T-helper 2 cell treated with Interferon-gamma antibody and Interleukin-4, amounts not matched to agents 100 ng/mL and 5 ng/mL, for 36 hours (primary cell): Measurements from ENCODE around the gene NCOA1. TPM values are rescaled to one million over a fixed set of nuclear protein-coding genes. Genes with fewer than 3 reads are reported as not detected.

ENCODE experiments used
- intact Hi-C: fragments of 100-400 bp; cut with micrococcal nuclease; formaldehyde crosslinking; loops from one replicate; pipeline ENCODE4 v1.15.1; 2023
- total RNA-seq: library from RNA; stranded (reverse); gene quantifications from 2 replicates; pipeline ENCODE4 v1.2.3, GENCODE V29; 2022

Gene NCOA1
- total RNA-seq, 1 donor from 2014 or later: 21.4 TPM

- intact Hi-C loops: no loop called here
These were observed 130.9 kb downstream of the NCOA1 start for GRCh38 chr2:24621779-24622538.

- intact Hi-C loops: no loop called here
These were observed 132.5 kb downstream of the NCOA1 start for GRCh38 chr2:24623535-24623934.

DNA sequence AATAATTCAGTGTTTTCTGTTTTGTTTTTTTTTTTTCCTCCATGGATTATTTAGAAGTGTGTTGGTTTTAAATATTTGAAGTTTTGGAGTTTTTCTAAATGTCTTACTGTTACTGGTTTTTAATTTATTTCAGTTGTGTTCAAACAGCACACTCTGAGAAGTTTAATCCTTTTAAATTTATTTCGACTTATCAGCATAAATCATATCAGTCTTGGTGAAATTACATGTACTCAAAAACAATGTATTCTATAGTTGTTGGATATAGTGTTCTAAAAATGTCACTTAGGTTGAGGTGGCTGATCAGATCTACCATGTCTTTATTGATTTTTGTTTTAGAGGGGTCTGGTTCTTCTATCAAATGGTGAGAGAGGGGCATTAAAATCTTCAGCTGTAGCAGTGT is 134.7 kb downstream of the NCOA1 start:
- intact Hi-C loops: no loop called here

DNA sequence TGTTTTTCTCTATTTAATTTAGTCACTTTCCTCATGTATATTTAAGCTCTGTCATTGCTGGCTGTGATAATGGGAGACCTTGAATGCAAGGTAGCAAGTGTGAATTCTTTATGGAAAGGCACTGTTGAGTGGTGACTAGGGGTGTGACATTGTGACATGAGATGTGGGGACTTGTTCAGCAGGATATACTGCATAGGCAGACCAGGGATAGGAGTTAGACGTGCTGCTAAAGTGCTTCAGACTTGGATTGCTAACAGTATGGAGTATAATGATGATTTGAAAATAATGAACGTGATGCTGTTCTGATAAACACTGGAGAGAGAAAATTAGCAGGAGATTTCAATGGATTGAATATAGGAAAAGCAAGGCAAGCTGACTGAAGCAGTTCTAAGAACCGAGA is 135.1 kb downstream of the NCOA1 start:
- intact Hi-C loops: no loop called here

DNA sequence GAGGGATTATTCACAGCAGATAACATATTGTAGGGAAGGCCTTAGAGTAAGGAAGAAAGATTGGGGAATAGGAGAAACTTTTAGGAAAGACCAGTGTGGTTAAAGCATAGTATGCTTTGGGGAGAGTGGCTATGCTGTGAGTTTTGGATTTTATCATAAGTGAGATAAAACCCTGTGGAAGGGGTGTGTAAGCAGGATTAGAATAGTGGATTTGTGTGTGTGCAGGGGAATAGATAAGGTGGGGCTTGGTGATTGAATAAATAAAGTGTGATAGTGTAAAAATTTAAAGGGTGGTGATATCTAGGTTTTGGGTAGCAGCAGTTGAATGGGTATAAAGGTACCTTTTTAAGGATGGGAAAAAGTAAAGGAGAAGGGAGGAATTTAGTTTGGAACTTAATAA is 137.7 kb downstream of the NCOA1 start:
- intact Hi-C loops: no loop called here

GRCh38 chr2:24632172-24632571 is 141.1 kb downstream of the NCOA1 start:
- intact Hi-C loops: no loop called here

DNA sequence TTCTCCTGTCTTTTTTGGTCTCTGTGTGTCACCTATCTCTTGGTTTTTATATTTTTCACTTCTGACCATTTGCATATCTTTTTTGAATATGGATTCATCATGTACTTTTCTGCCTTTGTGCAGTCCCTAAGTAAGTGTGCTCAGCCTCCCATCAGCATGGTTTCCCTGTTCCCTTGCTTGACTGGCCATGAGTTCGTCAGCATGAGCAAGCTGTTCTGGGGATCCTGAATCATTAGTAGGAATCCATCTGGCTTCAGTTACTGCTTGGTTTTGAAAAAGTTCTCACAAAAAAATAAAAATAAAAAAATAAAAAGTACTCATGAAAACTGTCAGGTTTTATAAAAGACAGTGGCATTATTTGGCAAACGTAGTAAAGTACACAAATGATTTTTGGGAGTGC is 144.1 kb downstream of the NCOA1 start:
- intact Hi-C loops: no loop called here

DNA sequence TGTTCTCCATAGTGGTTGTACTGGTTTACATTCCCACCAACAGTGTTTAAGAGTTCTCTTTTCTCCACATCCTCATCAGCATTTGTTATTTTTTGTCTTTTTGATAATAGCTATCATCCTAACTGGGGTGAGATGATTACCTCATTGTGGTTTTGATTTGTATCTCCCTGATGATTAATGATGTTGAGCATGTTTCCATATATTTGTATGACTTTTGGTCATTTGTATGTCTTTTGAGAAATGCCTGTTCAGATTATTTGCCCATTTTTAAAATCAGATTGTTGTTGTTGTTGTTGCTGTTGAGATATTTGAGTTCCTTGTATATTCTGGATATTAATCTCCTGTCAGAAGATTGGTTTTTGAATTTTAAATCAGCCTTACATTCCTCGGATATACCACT is 147.5 kb downstream of the NCOA1 start:
- intact Hi-C loops: no loop called here

- intact Hi-C loops: no loop called here
These were observed 151.3 kb downstream of the NCOA1 start for GRCh38 chr2:24642351-24642750.

DNA sequence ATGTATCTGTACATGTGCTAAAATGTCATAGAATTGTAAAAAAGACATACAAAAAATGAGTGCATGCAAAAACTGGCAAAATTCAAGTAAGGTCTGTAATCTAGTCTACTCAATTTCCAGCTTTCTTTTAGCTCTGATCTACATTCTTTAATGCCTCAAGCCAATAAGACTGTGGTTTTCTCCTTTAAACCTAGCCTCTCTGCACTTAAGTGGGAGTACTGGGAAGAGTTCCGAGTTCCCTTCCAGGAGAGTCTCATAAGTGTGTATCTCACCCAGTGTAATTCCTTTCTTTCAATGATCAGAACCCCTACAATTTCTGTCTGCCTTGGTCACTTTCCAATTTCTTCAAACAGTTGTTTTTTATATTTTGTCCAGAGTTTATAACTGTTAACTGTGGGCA is 152.0 kb downstream of the NCOA1 start:
- intact Hi-C loops: no loop called here

DNA sequence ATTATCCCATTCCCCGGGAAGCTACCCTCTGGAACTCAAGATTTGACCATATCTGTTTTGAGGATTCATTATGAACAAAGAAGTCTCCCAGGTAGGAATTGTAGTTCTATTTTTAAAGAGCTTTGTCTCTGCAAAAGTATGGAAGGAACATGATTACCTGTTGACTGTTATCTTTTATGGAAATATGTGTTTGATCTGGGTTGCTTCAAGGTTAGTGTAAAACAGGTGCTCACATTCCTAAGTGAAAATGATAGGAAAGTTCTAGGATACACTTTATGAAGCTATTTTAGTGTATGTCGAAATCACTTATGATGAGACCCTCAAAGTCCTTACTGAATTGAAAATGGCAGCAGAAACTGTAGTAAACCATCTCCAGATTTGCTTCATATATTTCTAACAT is 153.0 kb downstream of the NCOA1 start:
- intact Hi-C loops: no loop called here

DNA sequence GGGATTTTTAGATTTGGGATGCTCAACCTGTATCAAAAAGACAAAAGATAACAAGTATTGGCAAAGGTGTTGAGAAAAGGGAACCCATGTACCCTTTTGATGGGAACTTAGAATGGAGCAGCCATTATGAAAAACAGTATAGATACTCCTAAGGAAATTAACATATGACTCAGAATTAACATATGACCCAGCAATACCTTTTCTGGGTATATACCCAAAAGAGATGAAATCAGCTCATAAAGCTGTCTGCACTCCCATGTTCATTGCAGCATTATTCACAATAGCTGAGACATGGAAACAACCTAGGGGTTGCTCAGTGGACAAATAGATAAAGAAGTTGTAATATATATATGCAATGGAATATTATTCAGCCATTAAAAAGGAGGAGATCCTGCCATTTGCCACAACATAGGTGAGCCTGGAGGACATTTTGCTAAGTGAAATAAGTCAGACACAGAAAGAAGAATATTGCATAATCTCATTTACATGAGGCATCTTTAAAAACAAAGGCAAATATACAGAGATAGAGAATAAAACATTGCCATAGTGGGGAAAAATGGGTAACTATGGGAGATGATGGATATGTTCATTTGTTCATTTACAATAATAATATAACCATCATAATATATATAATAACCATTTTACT is 160.1 kb downstream of the NCOA1 start:
- intact Hi-C loops: no loop called here

GRCh38 chr2:24651643-24652003 is 160.6 kb downstream of the NCOA1 start:
- intact Hi-C loops: no loop called here

DNA sequence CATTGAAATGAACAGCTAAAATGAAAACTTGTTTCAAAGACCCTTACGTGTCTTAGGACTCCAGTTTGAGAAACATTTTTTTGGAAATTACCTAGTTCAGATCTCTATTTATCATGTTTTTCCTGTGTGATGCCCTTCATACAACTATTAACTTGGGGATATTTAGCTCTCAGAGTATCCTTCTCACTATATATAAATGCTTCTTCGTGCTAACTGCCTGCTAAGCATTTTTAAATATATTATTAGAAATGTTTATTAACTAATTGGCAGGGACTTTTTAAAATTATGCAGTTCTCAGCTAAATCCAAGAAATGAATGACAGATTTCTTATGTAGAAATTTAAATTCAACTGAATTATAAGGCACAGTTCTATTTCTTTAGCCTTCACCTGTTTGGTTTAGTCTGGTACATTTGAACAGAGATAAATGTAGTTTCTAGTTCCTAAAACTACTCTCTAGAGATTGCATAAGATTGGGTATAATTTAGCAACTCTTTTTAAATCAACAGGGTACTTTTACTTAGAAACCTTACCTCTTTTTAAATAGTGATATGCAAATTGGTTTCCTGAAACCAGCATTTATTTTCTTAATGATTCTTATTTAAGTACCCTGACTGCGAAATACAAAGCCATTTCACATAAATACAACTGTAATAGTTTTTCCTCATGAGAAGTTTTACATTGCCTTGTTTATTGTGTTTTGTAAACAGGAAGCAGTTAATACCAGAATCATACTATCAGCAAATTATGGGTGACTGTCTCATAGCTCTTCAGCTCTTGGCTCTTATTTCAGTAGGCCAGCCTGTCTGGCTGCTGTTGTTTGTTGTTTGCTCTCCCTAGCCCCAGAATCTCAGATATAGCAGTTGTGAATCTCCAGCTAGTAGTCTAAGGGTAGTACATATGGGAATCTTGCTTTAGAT is 161.5 kb downstream of the NCOA1 start:
- intact Hi-C loops: no loop called here

- intact Hi-C loops: no loop called here
These were observed 166.8 kb downstream of the NCOA1 start for GRCh38 chr2:24657818-24658217.

GRCh38 chr2:24658531-24659202 is 167.6 kb downstream of the NCOA1 start:
- intact Hi-C loops: no loop called here

- intact Hi-C loops: no loop called here
These were observed 168.8 kb downstream of the NCOA1 start for GRCh38 chr2:24659862-24660261.

DNA sequence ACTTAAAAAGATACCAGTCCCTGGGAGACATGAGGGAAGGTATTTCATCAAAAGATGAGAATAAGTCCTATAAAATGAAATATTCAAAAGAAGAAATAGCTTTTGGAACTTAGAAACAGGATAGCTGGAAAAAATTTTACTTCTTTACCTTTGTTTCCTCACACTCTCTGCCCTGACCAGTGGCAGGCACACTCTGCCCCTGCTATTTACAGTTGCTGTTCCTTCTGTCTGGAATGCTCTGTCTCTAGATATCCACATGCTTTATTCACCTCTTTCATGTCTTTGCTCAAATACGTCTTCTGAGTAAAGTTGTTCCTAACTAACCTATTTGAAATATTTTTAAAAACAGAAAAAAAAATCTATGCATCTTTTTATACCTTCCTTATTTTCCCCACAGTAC is 176.5 kb downstream of the NCOA1 start:
- intact Hi-C loops: no loop called here

DNA sequence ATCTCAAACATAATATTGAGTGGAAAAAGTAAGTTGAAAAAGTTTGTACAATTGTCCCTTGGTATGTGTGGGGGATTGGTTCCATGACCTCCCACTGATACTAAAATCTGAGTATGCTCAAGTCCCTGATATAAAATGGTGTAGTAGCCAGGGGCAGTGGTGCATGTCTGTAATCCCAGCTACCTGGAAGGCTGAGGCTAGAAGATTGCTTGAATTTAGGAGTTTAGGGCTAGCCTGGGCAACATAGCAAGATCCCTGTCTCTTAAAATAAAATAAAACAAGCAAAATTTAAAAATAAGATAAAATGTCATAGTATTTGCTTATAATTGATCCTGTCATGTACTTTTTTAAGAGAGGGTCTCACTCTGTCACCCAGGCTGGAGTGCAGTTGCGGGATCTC is 180.2 kb downstream of the NCOA1 start:
- intact Hi-C loops: no loop called here

DNA sequence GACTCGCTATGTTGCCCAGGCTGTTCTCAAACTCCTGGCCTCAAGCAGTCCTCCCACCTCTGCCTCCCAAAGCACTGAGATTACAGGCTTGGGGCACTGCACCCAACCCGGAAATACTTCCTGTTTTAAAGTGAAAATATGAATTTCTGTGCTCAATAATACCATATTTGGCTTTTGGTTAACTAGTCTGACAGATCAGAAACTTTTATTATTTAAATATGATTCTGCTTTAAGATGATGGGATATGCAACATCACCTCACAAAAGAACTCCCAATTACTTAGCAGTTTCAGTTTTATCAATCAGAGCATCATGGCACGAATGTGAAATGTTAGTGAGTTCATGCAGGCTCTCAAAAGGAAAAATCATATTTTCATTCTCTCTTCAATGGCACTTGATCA is 181.5 kb downstream of the NCOA1 start:
- intact Hi-C loops: no loop called here

DNA sequence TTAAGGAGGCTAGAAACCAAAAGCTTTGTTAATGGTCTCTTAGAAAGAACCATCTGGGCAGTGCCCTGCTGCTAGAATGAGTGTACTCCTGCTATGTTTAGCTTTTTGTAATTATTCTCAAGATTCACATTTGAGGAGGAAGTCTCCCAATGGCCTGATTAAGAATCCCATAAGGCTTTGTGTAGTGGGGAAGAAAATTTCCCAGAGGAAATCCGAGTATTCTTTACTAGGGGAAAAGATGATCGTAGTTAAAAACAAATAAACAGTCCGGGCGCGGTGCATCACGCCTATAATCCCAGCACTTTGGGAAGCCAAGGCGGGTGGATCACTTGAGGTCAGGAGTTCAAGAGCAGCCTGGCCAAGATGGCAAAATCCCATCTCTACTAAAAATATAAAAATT is 184.3 kb downstream of the NCOA1 start:
- intact Hi-C loops: no loop called here

GRCh38 chr2:24676493-24676892 is 185.4 kb downstream of the NCOA1 start:
- intact Hi-C loops: no loop called here
